Head of caudate nucleus (tissue), 42 donors: Measurements from ENCODE around the gene PLEKHH1.
A peak's percentile ranks its signal among the peaks of the same experiment; 100 is the strongest.

Source experiments
- DNase-seq, 42 donors: peaks; one replicate each; pipeline versions ENCODE4 v3.0.0 to v3.0.0-alpha.2; 2020 to 2021; ENCODE audit warnings: mixed read lengths in 7 of 42
- intact Hi-C: fragments of 100-400 bp; cut with DNase I; formaldehyde crosslinking; loops from one replicate; pipeline ENCODE4 v1.15.0; 2022

PLEKHH1 gene

GRCh38 chr14:67532998-67533753 lies at the start of gene PLEKHH1:
Gene PLEKHH1, plus strand, starts transcription at chr14:67533290. Its CDS starts 8,578 bp downstream, at chr14:67541868.
- peak; percentile 83 to 97 (median 93) for DNase-seq
- intact Hi-C loops, result no loop called here

GRCh38 chr14:67483579-67484285 lies 49.4 kb upstream of the PLEKHH1 start:
- intact Hi-C loops, result no loop called here
- peak in 3 of 42 donors; percentile 8 to 20 (median 13) for DNase-seq

GRCh38 chr14:67485501-67486095 lies 47.5 kb upstream of the PLEKHH1 start:
- intact Hi-C loops, result no loop called here
- DNase-seq, result peak in 1 of 42 donors; percentile 39

GRCh38 chr14:67486890-67487289 lies 46.2 kb upstream of the PLEKHH1 start:
- intact Hi-C loops, result no loop called here
- DNase-seq, result no peak

- no peak for DNase-seq
- intact Hi-C loops, result no loop called here
Observed at GRCh38 chr14:67487332-67487731, 45.8 kb upstream of the PLEKHH1 start.

- peak in 36 of 42 donors; percentile 6 to 58 (median 34) for DNase-seq
- intact Hi-C loops, result no loop called here
Observed at GRCh38 chr14:67487937-67488893, 44.9 kb upstream of the PLEKHH1 start, which contains the start of gene TMEM229B. Gene TMEM229B, minus strand, starts transcription at chr14:67488721. Its CDS starts 14,798 bp downstream, at chr14:67473923.

- intact Hi-C loops, result no loop called here
Observed at GRCh38 chr14:67490196-67490595, 42.9 kb upstream of the PLEKHH1 start.

GRCh38 chr14:67491285-67491684 lies 41.8 kb upstream of the PLEKHH1 start:
- DNase-seq, result no peak
- intact Hi-C loops, result no loop called here

More at GRCh38 chr14:67490196-67490595, 42.9 kb upstream of the PLEKHH1 start:
- DNase-seq, result no peak

- peak in 5 of 42 donors; percentile 15 to 42 (median 15) for DNase-seq
Observed at GRCh38 chr14:67491741-67492507, 41.2 kb upstream of the PLEKHH1 start.

GRCh38 chr14:67492538-67492937 lies 40.6 kb upstream of the PLEKHH1 start:
- intact Hi-C loops, result no loop called here
- DNase-seq, result no peak

More at GRCh38 chr14:67491741-67492507, 41.2 kb upstream of the PLEKHH1 start:
- intact Hi-C loops, result no loop called here

- intact Hi-C loops, result no loop called here
- DNase-seq, result no peak
Observed at GRCh38 chr14:67493092-67493717, 39.9 kb upstream of the PLEKHH1 start.

GRCh38 chr14:67495827-67496226 lies 37.3 kb upstream of the PLEKHH1 start:
- DNase-seq, result no peak
- intact Hi-C loops, result no loop called here

GRCh38 chr14:67497216-67497615 lies 35.9 kb upstream of the PLEKHH1 start:
- no peak for DNase-seq
- intact Hi-C loops, result no loop called here

GRCh38 chr14:67497716-67498115 lies 35.4 kb upstream of the PLEKHH1 start:
- intact Hi-C loops, result no loop called here

GRCh38 chr14:67500981-67501380 lies 32.1 kb upstream of the PLEKHH1 start:
- no peak for DNase-seq
- intact Hi-C loops, result no loop called here

More at GRCh38 chr14:67497716-67498115, 35.4 kb upstream of the PLEKHH1 start:
- DNase-seq, result peak in 4 of 42 donors; percentile 21 to 60 (median 28)

- DNase-seq, result no peak
- intact Hi-C loops, result no loop called here
Observed at GRCh38 chr14:67501670-67502069, 31.4 kb upstream of the PLEKHH1 start.

- intact Hi-C loops, result no loop called here
- no peak for DNase-seq
Observed at GRCh38 chr14:67502867-67503266, 30.2 kb upstream of the PLEKHH1 start.
